Esophagus (tissue), 2 donors: ENCODE measurements around the gene GSC2. TPM values are rescaled to one million over a fixed set of nuclear protein-coding genes. Genes with fewer than 3 reads are reported as not detected.
A peak's percentile ranks its signal among the peaks of the same experiment; 100 is the strongest.

ENCODE experiments used
- H3K27ac ChIP-seq, 2 donors: one replicate each; pipeline ENCODE4 v1.5.1; 2013; ENCODE audit warnings: low read depth in 2 of 2, mild to moderate bottlenecking in 2 of 2, inconsistent platforms in 1 of 2, low read length in 1 of 2, moderate library complexity in 1 of 2
- H3K27me3 ChIP-seq, 2 donors: one replicate each; pipeline ENCODE4 v1.6.1; 2013; ENCODE audit warnings: low read length in 2 of 2, control low read depth in 1 of 2, mild to moderate bottlenecking in 1 of 2; ENCODE audit not compliant: insufficient read depth in 2 of 2, control insufficient read depth in 1 of 2
- H3K36me3 ChIP-seq, 2 donors: one replicate each; pipeline ENCODE4 v1.6.1; 2013; ENCODE audit warnings: low read length in 1 of 2; ENCODE audit not compliant: control insufficient read depth in 2 of 2, insufficient read depth in 2 of 2
- H3K4me1 ChIP-seq, 2 donors: one replicate each; pipeline ENCODE4 v1.6.1; 2013; ENCODE audit warnings: low read length in 1 of 2; ENCODE audit not compliant: control insufficient read depth in 2 of 2, insufficient read depth in 2 of 2
- H3K4me3 ChIP-seq, 2 donors: one replicate each; pipeline ENCODE4 v1.5.1; 2013; ENCODE audit warnings: low read length in 2 of 2, mild to moderate bottlenecking in 2 of 2, low read depth in 1 of 2, moderate library complexity in 1 of 2
- H3K9me3 ChIP-seq, 2 donors: one replicate each; pipeline ENCODE4 v1.6.1; 2013; ENCODE audit warnings: mild to moderate bottlenecking in 2 of 2, low read depth in 1 of 2, low read length in 1 of 2, moderate library complexity in 1 of 2; ENCODE audit not compliant: control insufficient read depth in 2 of 2, insufficient read depth in 1 of 2
- WGBS, 2 donors: extraction: QIAGEN DNeasy Blood & Tissue Kit; methylation state at CpG; one replicate each; pipeline ENCODE4 v1.1.7; 2013; 5-methylcytosine and 5-hydroxymethylcytosine counted together
- polyA plus RNA-seq, 2 donors: library from polyadenylated mRNA; stranded (reverse); fragments of 200-250 nt; gene quantifications; one replicate each; pipeline ENCODE4 v1.2.3, GENCODE V29; 2013
- donor health status: healthy with polysubstance abuse.
- donor health status: Bipolar disorder and iron deficiency.

Gene GSC2
- polyA plus RNA-seq, 2 donors, result not detected

DNA sequence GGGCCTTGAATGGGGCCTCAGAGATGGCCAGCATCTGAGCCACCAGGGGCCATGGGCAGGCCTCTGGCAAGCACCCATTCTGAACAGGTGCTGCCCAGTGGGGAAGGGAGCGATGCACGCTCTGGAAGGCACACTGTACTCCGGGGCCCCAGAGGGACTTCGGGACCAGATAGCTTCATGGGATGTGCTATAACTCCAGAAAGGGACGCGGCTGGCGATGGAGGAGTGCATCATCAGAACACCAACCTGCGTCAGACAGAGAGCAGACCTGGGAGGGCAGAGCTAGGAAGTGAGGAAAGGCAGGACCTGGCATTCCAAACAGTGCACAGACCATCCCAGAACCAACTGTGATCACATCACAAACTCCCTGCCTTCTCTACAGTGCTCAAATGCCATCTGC, 44.6 kb downstream of the GSC2 start:
- no peaks in the 10 kb centered on the region for H3K9me3 ChIP-seq
- peaks cover 12% of the 10 kb centered on the region in 2 donors for H3K4me1 ChIP-seq
- no peaks in the 10 kb centered on the region for H3K27me3 ChIP-seq
- no peak overlapping the region for H3K4me3 ChIP-seq
- 96 to 97% methylated on average over 8 of the region's 8 CpGs for WGBS, 2 donors
- no peak overlapping the region for H3K27ac ChIP-seq
- H3K36me3 ChIP-seq, result no peaks in the 10 kb centered on the region

DNA sequence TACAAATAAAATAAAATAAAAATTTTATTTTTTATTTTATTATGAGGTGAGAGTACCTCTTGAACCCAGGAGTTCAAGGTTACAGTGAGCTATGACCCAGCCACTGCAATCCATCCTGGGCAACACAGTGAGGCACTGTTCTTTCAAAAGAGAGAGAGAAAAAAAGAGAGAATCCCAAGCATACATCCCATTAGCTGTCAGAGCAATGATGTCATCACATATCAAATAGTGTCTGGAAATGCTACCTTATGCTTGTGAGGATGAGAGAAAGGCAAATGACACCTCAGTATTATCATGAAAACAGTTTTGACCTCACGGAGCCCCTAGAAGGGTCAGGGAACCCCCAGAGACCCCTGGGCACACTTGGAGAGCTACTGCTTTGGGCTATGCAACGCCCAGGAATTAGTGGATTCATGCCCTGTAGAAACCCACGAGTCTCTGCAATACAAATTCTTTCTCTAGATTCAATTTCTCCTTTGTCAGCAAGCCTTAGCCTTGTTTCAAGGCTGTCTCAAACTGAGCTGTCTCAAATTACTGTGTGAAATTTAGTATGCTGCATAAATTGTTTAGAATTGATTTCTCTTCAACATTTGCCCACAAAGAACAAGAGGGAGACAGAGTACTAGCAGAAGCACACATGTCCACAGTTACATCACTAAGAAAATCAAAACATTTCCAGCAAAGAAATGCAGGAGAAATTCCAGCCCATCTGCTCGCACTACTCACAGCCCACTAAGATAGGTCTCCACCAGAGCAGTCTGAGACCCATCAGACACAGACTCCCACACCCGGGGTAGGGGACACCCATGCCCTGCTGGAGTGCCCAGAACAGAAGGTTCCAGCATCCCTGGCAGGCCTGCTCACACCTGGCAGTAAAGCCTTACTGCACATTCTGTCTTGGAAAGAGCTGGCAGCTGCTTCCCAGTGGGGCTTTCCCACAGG, 45.9 kb downstream of the GSC2 start:
- Histone ChIP-seq H3K9me3 (no peaks in the 10 kb centered on the region), H3K36me3 (no peaks in the 10 kb centered on the region), H3K27me3 (no peaks in the 10 kb centered on the region), H3K27ac (peak overlapping the region; percentile 41 to 51), H3K4me1 (peaks cover 9 to 11% of the 10 kb centered on the region in 2 donors), H3K4me3 (no peak overlapping the region)
- WGBS, 2 donors, result 50 to 60% methylated on average over 5 of the region's 5 CpGs

GRCh38 chr22:19098157-19098556, 51.9 kb downstream of the GSC2 start:
- Histone ChIP-seq H3K4me1 (peaks cover 4 to 5% of the 10 kb centered on the region in 2 donors), H3K27me3 (no peaks in the 10 kb centered on the region), H3K4me3 (no peak overlapping the region), H3K9me3 (no peaks in the 10 kb centered on the region), H3K27ac (no peak overlapping the region), H3K36me3 (no peaks in the 10 kb centered on the region)
- WGBS, 2 donors, result 65 to 73% methylated on average over 4 of the region's 4 CpGs

- 78 to 79% methylated on average over 3 of the region's 3 CpGs for whole genome bisulfite sequencing, 2 donors
- Histone ChIP-seq H3K4me1 (peaks cover 4 to 5% of the 10 kb centered on the region in 2 donors), H3K27me3 (no peaks in the 10 kb centered on the region), H3K27ac (no peak overlapping the region), H3K9me3 (no peaks in the 10 kb centered on the region), H3K4me3 (no peak overlapping the region), H3K36me3 (no peaks in the 10 kb centered on the region)
These were observed 52.6 kb downstream of the GSC2 start for GRCh38 chr22:19097518-19097917.

Other genes starting within 250 kb of the GSC2 start
- gene DGCR6, start 244.0 kb downstream of the GSC2 start, polyA plus RNA-seq, result under 1 TPM; 0.57 to 0.68 TPM
- gene PRODH, start 214.0 kb downstream of the GSC2 start, polyA plus RNA-seq, result 10 to 100 TPM in 1 of 2 donors, 1 to 10 TPM in 1; 6.9 to 13.5 TPM
- 10 to 100 TPM; 32.2 to 32.9 TPM for gene DGCR2, start 27.9 kb downstream of the GSC2 start, polyA plus RNA-seq
- under 1 TPM; 0.05 to 0.06 TPM for gene TSSK2, start 19.0 kb downstream of the GSC2 start, polyA plus RNA-seq
- gene ESS2, start 5.6 kb downstream of the GSC2 start, polyA plus RNA-seq, result 10 to 100 TPM; 11.9 to 13.4 TPM
- gene SLC25A1, start 28.4 kb upstream of the GSC2 start, polyA plus RNA-seq, result 10 to 100 TPM; 36.1 to 54.6 TPM
- 1 to 10 TPM; 2.8 to 4.0 TPM for gene CLTCL1, start 141.4 kb upstream of the GSC2 start, polyA plus RNA-seq